K562 (cell line): ENCODE data around the gene LRRC8C. TPM values are rescaled to one million over a fixed set of nuclear protein-coding genes. Genes with fewer than 3 reads are reported as not detected.

ENCODE experiments used
- ATAC-seq: fragments of 200-7000 bp; cut with Tn5 transposase; 3 replicates; pipeline ENCODE4 v1.9.1; 2020; ENCODE audit warnings: moderate library complexity
- BruUV-seq: library from RNA; stranded (reverse); fragments of 400-500 nt; replicated peaks from 2 replicates; lab custom pipeline; 2021; lab: Mats Ljungman, UMichigan
- CTCF ChIA-PET: fragments of 300-600 bp; formaldehyde crosslinking; extraction: SDS; loops from one replicate; lab custom pipeline; 2021; ENCODE audit warnings: low intra/inter-chr PET ratio; lab: Yijun Ruan, JAX
- POLR2A ChIA-PET: fragments of 300-600, 350-650 bp; sonication (Branson Sonifier 250); formaldehyde crosslinking; extraction: SDS; loops from one replicate; lab custom pipeline; 2021; ENCODE audit warnings: antibody characterized with exemption, inconsistent platforms; lab: Yijun Ruan, JAX
- DNase-seq, 4 experiments: peaks; one replicate each; pipeline versions ENCODE4 v3.0.0 to v3.0.0-alpha.2; 2011 to 2018; ENCODE audit warnings: low spot score in 3 of 4, mixed read lengths in 3 of 4; ENCODE audit errors: extremely low read depth in 1 of 4
- FAIRE-seq: peaks from 2 replicates; lab custom pipeline; 2011; peaks lifted over from hg19 to GRCh38; lab: Jason Lieb, UNC
- H2AFZ ChIP-seq: 2 replicates; pipeline ENCODE4 v1.6.0; 2011; ENCODE audit warnings: low read depth, low read length, control low read depth, inconsistent platforms
- H3K27ac ChIP-seq: fragments of 200-600 bp; 3 replicates; pipeline ENCODE4 v1.8.0; 2011; ENCODE audit warnings: low read depth, mild to moderate bottlenecking, control low read depth, inconsistent platforms, low read length, moderate library complexity, mixed read lengths; ENCODE audit errors: extremely low read depth
- H3K27me3 ChIP-seq, 2 experiments: fragments of 300-600 bp in 1 of 2; 2 replicates in 1 of 2; 3 replicates in 1 of 2; pipeline versions ENCODE4 v1.6.0 to v1.8.0; 2011; ENCODE audit warnings: inconsistent platforms in 2 of 2, low read length in 2 of 2, mild to moderate bottlenecking in 1 of 2, mixed read lengths in 1 of 2, moderate library complexity in 1 of 2; ENCODE audit not compliant: control insufficient read depth in 2 of 2, insufficient read depth in 2 of 2
- H3K36me3 ChIP-seq: fragments of 300-600 bp; 3 replicates; pipeline ENCODE4 v1.8.0; 2011; ENCODE audit warnings: mild to moderate bottlenecking, low read length, inconsistent platforms; ENCODE audit not compliant: control insufficient read depth, insufficient read depth
- H3K4me1 ChIP-seq, 2 experiments: fragments of 200-600 bp in 1 of 2; replicated peaks in 1 of 2; 2 replicates in 1 of 2; 3 replicates in 1 of 2; pipeline versions ENCODE4 v1.5.1 to v1.8.0; 2011; ENCODE audit warnings: inconsistent platforms in 2 of 2, low read length in 2 of 2, mild to moderate bottlenecking in 1 of 2, mixed read lengths in 1 of 2, moderate library complexity in 1 of 2; ENCODE audit not compliant: control insufficient read depth in 2 of 2, insufficient read depth in 2 of 2
- H3K4me2 ChIP-seq: 2 replicates; pipeline ENCODE4 v1.6.1; 2011; ENCODE audit warnings: low read length, control low read depth, inconsistent platforms, mixed read lengths; ENCODE audit not compliant: insufficient read depth
- H3K4me3 ChIP-seq: fragments of 200-600 bp; sonication (generic), shearing (Covaris generic); 2 replicates; pipeline ENCODE4 v1.5.1; 2016; ENCODE audit warnings: control low read depth, inconsistent platforms
- H3K79me2 ChIP-seq: fragments of 200-600 bp; 3 replicates; pipeline ENCODE4 v1.8.0; 2011; ENCODE audit warnings: low read length, inconsistent platforms; ENCODE audit not compliant: control insufficient read depth, insufficient read depth
- H3K9ac ChIP-seq, 2 experiments: 2 replicates each; pipeline versions ENCODE4 v1.6.0 to v1.6.1; 2011; ENCODE audit warnings: low read depth in 2 of 2, low read length in 2 of 2, control low read depth in 1 of 2, inconsistent platforms in 1 of 2, mild to moderate bottlenecking in 1 of 2, mixed read lengths in 1 of 2; ENCODE audit not compliant: insufficient read depth in 1 of 2
- H3K9me1 ChIP-seq: one replicate; pipeline ENCODE4 v1.6.0; 2011; ENCODE audit warnings: inconsistent platforms, mild to moderate bottlenecking, low read length, moderate library complexity; ENCODE audit not compliant: control insufficient read depth, insufficient read depth
- H3K9me3 ChIP-seq: replicated peaks from 2 replicates; pipeline ENCODE4 v1.5.1; 2011; ENCODE audit warnings: low read depth, low read length, inconsistent platforms; ENCODE audit not compliant: control insufficient read depth, insufficient read depth
- H4K20me1 ChIP-seq: replicated peaks from 2 replicates; pipeline ENCODE4 v1.6.1; 2011; ENCODE audit warnings: low read length, inconsistent platforms, mixed read lengths; ENCODE audit not compliant: control insufficient read depth, insufficient read depth
- CREB1 ChIP-seq, 2 experiments: sonication (generic) in 1 of 2; formaldehyde crosslinking in 1 of 2; IDR thresholded peaks; 2 replicates each; pipeline versions ENCODE4 v1.6.1 to v1.8.0; 2012 to 2022; ENCODE audit warnings: inconsistent platforms in 1 of 2, mild to moderate bottlenecking in 1 of 2, missing genetic modification reagents in 1 of 2, moderate library complexity in 1 of 2
- GABPA ChIP-seq: fragments of 200-800 bp; sonication (Bioruptor generic); conservative IDR thresholded peaks from 2 replicates; pipeline ENCODE4 v1.6.1; 2016; ENCODE audit warnings: low read depth, missing genetic modification characterization, missing compliant biosample characterization
- HOMEZ ChIP-seq: fragments of 250-450 bp; sonication (Bioruptor Pico); IDR thresholded peaks from 2 replicates; pipeline ENCODE4 v1.4.0; 2020; ENCODE audit warnings: mild to moderate bottlenecking, moderate library complexity
- L3MBTL2 ChIP-seq: fragments of 450-650 bp; IDR thresholded peaks from 2 replicates; pipeline ENCODE4 v1.6.1; 2016; ENCODE audit warnings: mild to moderate bottlenecking, moderate library complexity
- NCOA2 ChIP-seq, 2 experiments: fragments of 450-650 bp; IDR thresholded peaks; 2 replicates each; pipeline ENCODE4 v1.6.1; 2018; ENCODE audit warnings: mild to moderate bottlenecking in 2 of 2, moderate library complexity in 1 of 2; ENCODE audit not compliant: partially characterized antibody in 2 of 2
- NCOA4 ChIP-seq: fragments of 450-650 bp; IDR thresholded peaks from 2 replicates; pipeline ENCODE4 v1.6.1; 2018; ENCODE audit warnings: mild to moderate bottlenecking; ENCODE audit not compliant: partially characterized antibody
- NFIX ChIP-seq: fragments of 250-450 bp; sonication (Bioruptor Pico); IDR thresholded peaks from 2 replicates; pipeline ENCODE4 v1.4.0; 2020; ENCODE audit warnings: low read depth, mild to moderate bottlenecking, moderate library complexity
- NONO ChIP-seq, 2 experiments: fragments of 200-400 bp in 1 of 2; fragments of 450-650 bp in 1 of 2; formaldehyde crosslinking in 1 of 2; IDR thresholded peaks; 2 replicates each; pipeline ENCODE4 v1.6.1; 2017; ENCODE audit warnings: low read depth in 2 of 2, mild to moderate bottlenecking in 2 of 2, moderate library complexity in 2 of 2, low read length in 1 of 2
- SETDB1 ChIP-seq: IDR thresholded peaks from one replicate; pipeline ENCODE4 v1.6.1; 2012; ENCODE audit warnings: low read length, control low read depth, inconsistent platforms
- ZFX ChIP-seq: sonication (generic); formaldehyde crosslinking; IDR thresholded peaks from 2 replicates; pipeline ENCODE4 v1.8.0; 2022; ENCODE audit warnings: mild to moderate bottlenecking, missing genetic modification reagents, moderate library complexity
- ZNF311 ChIP-seq: fragments of 250-450 bp; sonication (Bioruptor Pico); IDR thresholded peaks from 2 replicates; pipeline ENCODE4 v1.4.0; 2020; ENCODE audit warnings: mild to moderate bottlenecking, moderate library complexity
- WGBS: fragments of 100-300 bp; shearing (Covaris generic); methylation state at CpG from one replicate; pipeline ENCODE4 v1.1.6; 2016; ENCODE audit warnings: low coverage, mixed read lengths; ENCODE audit not compliant: insufficient coverage; ENCODE audit errors: missing lambda C conversion rate; 5-methylcytosine and 5-hydroxymethylcytosine counted together
- in situ Hi-C: fragments of 300-500 bp; cut with MboI; formaldehyde crosslinking; loops from 4 replicates; pipeline ENCODE4 v1.15.0; 2018; ENCODE audit warnings: inconsistent platforms, mixed read lengths
- intact Hi-C: fragments of 100-400 bp; cut with micrococcal nuclease; formaldehyde crosslinking; loops from 2 replicates; pipeline ENCODE4 v1.14.2; 2022
- polyA plus RNA-seq, 8 experiments: library from polyadenylated mRNA; depleted of rRNA in 4 of 8; stranded (reverse) in 5 of 8; unstranded in 3 of 8; fragments of >200 nt; fragmentation: Nextera tagmentation in 2 of 8; fragmentation: Illumina TruSeq in 1 of 8; extraction: Ambion mirVana in 2 of 8; extraction: Trizol in 1 of 8; gene quantifications; 2 replicates each; pipeline versions ENCODE4 v1.2.1 to v1.2.3, GENCODE V29; 2011 to 2014; ENCODE audit warnings: inconsistent platforms in 1 of 8, missing spikeins in 1 of 8
- total RNA-seq, 7 experiments: library from RNA; depleted of rRNA in 6 of 7; stranded (reverse); fragments of >200 nt in 6 of 7; fragmentation: Illumina TruSeq in 2 of 7; extraction: Trizol in 2 of 7; gene quantifications; 2 replicates each; pipeline versions ENCODE4 v1.2.1 to v1.2.3, GENCODE V29; 2011 to 2021; ENCODE audit warnings: low replicate concordance in 1 of 7

Gene LRRC8C
- total and polyA plus RNA-seq, 9 of the 15 experiments (the other 6 are each of a cell fraction or from before 2014, with no cell fraction given): 1.00 to 12.5 (median 4.5) TPM

- FAIRE-seq: no peak
- H3K4me2 ChIP-seq: no peak overlapping the region; the same call in 1 of the 2 replicates
- ATAC-seq: no peak
These were observed 66.6 kb downstream of the LRRC8C start for GRCh38 chr1:89699451-89699986.

GRCh38 chr1:89701746-89702241 lies 68.9 kb downstream of the LRRC8C start:
- peak; percentile 18 to 84 (median 52) for DNase-seq
- H3K4me1 ChIP-seq: peaks cover 5 to 52% of the 10 kb centered on the region in 2 experiments; a peak in 4 of 5 replicates
- H4K20me1 ChIP-seq: no peaks in the 10 kb centered on the region
- peak overlapping the region; percentile 59 for H3K27ac ChIP-seq
- intact Hi-C loops (loop anchor here (2.0 to 10.0 kb wide), 3 partner anchors 61 to 167 kb away; partner anchors contain the start of gene LRRC8C), in situ Hi-C loops (loop anchor here (5.0 kb wide), 1 partner anchor 69 kb away; the partner anchor contains the start of gene LRRC8C)
- peak overlapping the region; percentile 76 for H2AFZ ChIP-seq
- BruUV-seq: no TSS peak
- FAIRE-seq: peak; percentile 75
- CTCF ChIA-PET: no interaction called here
- no peaks in the 10 kb centered on the region for H3K9me1 ChIP-seq
- peak overlapping the region; percentile 67 for H3K4me2 ChIP-seq
- no peak overlapping the region for H3K4me3 ChIP-seq
- 0% methylated on average over 4 of the region's 4 CpGs for WGBS
- no peaks in the 10 kb centered on the region for H3K79me2 ChIP-seq
- peak; percentile 91 for ATAC-seq
- POLR2A ChIA-PET: interaction anchor here (0.6 kb wide), 1 partner anchor 14 kb away, joined by 3 read pairs; no protein-coding TSS in a partner anchor
- H3K9ac ChIP-seq: peak overlapping the region in 1 of 2 experiments; percentile 22; a peak in 1 of 4 replicates
- H3K36me3 ChIP-seq: no peaks in the 10 kb centered on the region; the same call in 2 of the 3 replicates
- H3K9me3 ChIP-seq: no peaks in the 10 kb centered on the region
- H3K27me3 ChIP-seq: no peaks in the 10 kb centered on the region
- TF ChIP-seq NCOA4 (no peak), HOMEZ (CRISPR knock-in tag) (no peak), SETDB1 (no peak), NONO (IDR thresholded peaks at IDR 0.05; ENCODE audit: low read depth in 2 of 2, low read length in 1 of 2) (no peak), CREB1 (IDR thresholded peaks at IDR 0.05) (no peak), CREB1 (CRISPR knock-in tag; IDR thresholded peaks at IDR 0.05) (no peak), L3MBTL2 (peak; percentile 12; the same call in 1 of the 2 replicates)

More at GRCh38 chr1:89699451-89699986, 66.6 kb downstream of the LRRC8C start:
- BruUV-seq: no TSS peak
- TF ChIP-seq ZNF311 (0 out of 2 replicates have a peak, but pooled peaks have one; percentile 37), NCOA2 (IDR thresholded peaks at IDR 0.05; ENCODE audit: partially characterized antibody in 2 of 2) (no peak), NFIX (no peak), GABPA (0 out of 2 replicates have a peak, but pooled peaks have one; percentile 21), ZFX (CRISPR knock-in tag) (no peak)
- TF ChIP-seq, all 486 proteins: peak for 2
- in situ Hi-C loops: no loop called here
- H3K4me1 ChIP-seq: peaks cover 5 to 41% of the 10 kb centered on the region in 2 experiments; a peak in 4 of 5 replicates
- H3K9ac ChIP-seq: no peak overlapping the region
- no peaks in the 10 kb centered on the region; the same call in 2 of the 3 replicates for H3K36me3 ChIP-seq
- no peak overlapping the region for H3K27ac ChIP-seq
- CTCF ChIA-PET: no interaction called here
- POLR2A ChIA-PET: no interaction called here
- intact Hi-C loops: no loop called here
- DNase-seq: no peak
- no peaks in the 10 kb centered on the region for H3K79me2 ChIP-seq
- no peak overlapping the region for H3K4me3 ChIP-seq
- no peaks in the 10 kb centered on the region for H3K27me3 ChIP-seq
- H3K9me1 ChIP-seq: no peaks in the 10 kb centered on the region
- no peak overlapping the region for H2AFZ ChIP-seq
- 56% methylated on average over 4 of the region's 4 CpGs for WGBS
- no peaks in the 10 kb centered on the region for H4K20me1 ChIP-seq
- H3K9me3 ChIP-seq: no peaks in the 10 kb centered on the region
